ENCODE measurements around the gene GOLGA6L26.
"Not testable (repeated sequence)": the region's sequence is repeated elsewhere in the genome, so short reads cannot be mapped to it uniquely, and the experiment has no call there.

The GOLGA6L26 gene

GRCh38 chr15:23364261-23364660, 30.3 kb upstream of the GOLGA6L26 start:
- not testable (repeated sequence) for H3K4me3 ChIP-seq (ENCODE audit: extremely low read depth, insufficient read depth, low read length, poor library complexity, severe bottlenecking); H3K36me3 ChIP-seq (ENCODE audit: control insufficient read depth, insufficient read depth, low read length); H3K4me1 ChIP-seq (ENCODE audit: control insufficient read depth, insufficient read depth, low read length, poor library complexity, severe bottlenecking); H3K27ac ChIP-seq (ENCODE audit: low read depth, low read length, severe bottlenecking); H3K9me3 ChIP-seq (ENCODE audit: control insufficient read depth, low read length)
- no CpG with 5 or more reads among the region's 9 CpGs for WGBS, 2 experiments (ENCODE audit: insufficient coverage in 2 of 2)

GRCh38 chr15:23362622-23363021, 28.6 kb upstream of the GOLGA6L26 start:
- H3K4me3 ChIP-seq (ENCODE audit: extremely low read depth, insufficient read depth, low read length, poor library complexity, severe bottlenecking); H3K4me1 ChIP-seq (ENCODE audit: control insufficient read depth, insufficient read depth, low read length, poor library complexity, severe bottlenecking); H3K36me3 ChIP-seq (ENCODE audit: control insufficient read depth, insufficient read depth, low read length); H3K27ac ChIP-seq (ENCODE audit: low read depth, low read length, severe bottlenecking); H3K9me3 ChIP-seq (ENCODE audit: control insufficient read depth, low read length): not testable (repeated sequence)
- WGBS, 2 experiments (ENCODE audit: insufficient coverage in 2 of 2) = no CpG with 5 or more reads among the region's 5 CpGs

- not testable (repeated sequence) for H3K9me3 ChIP-seq (ENCODE audit: control insufficient read depth, low read length); H3K4me3 ChIP-seq (ENCODE audit: extremely low read depth, insufficient read depth, low read length, poor library complexity, severe bottlenecking); H3K4me1 ChIP-seq (ENCODE audit: control insufficient read depth, insufficient read depth, low read length, poor library complexity, severe bottlenecking); H3K36me3 ChIP-seq (ENCODE audit: control insufficient read depth, insufficient read depth, low read length); H3K27ac ChIP-seq (ENCODE audit: low read depth, low read length, severe bottlenecking)
- WGBS, 2 experiments (ENCODE audit: insufficient coverage in 2 of 2) = no CpG with 5 or more reads among the region's 8 CpGs
Observed at GRCh38 chr15:23354448-23354847, 20.5 kb upstream of the GOLGA6L26 start, which contains the start of gene GOLGA8S. TSS of gene GOLGA8S (plus strand) at chr15:23354748. CDS start at chr15:23354810, 62 bp downstream.

GRCh38 chr15:23311233-23311632, 22.8 kb downstream of the GOLGA6L26 start:
- not testable (repeated sequence) for H3K9me3 ChIP-seq (ENCODE audit: control insufficient read depth, low read length); H3K27ac ChIP-seq (ENCODE audit: low read depth, low read length, severe bottlenecking); H3K4me3 ChIP-seq (ENCODE audit: extremely low read depth, insufficient read depth, low read length, poor library complexity, severe bottlenecking); H3K4me1 ChIP-seq (ENCODE audit: control insufficient read depth, insufficient read depth, low read length, poor library complexity, severe bottlenecking)
- WGBS, 2 experiments (ENCODE audit: insufficient coverage in 2 of 2) = 93 to 96% methylated on average over 9 to 12 of the region's 13 CpGs
- peaks cover 39% of the 10 kb centered on the region for H3K36me3 ChIP-seq (ENCODE audit: control insufficient read depth, insufficient read depth, low read length)

- H3K36me3 ChIP-seq (ENCODE audit: control insufficient read depth, insufficient read depth, low read length) = peaks cover 40% of the 10 kb centered on the region
- not testable (repeated sequence) for H3K4me1 ChIP-seq (ENCODE audit: control insufficient read depth, insufficient read depth, low read length, poor library complexity, severe bottlenecking); H3K27ac ChIP-seq (ENCODE audit: low read depth, low read length, severe bottlenecking); H3K9me3 ChIP-seq (ENCODE audit: control insufficient read depth, low read length); H3K4me3 ChIP-seq (ENCODE audit: extremely low read depth, insufficient read depth, low read length, poor library complexity, severe bottlenecking)
- 81 to 91% methylated on average over 7 of the region's 7 CpGs for WGBS, 2 experiments (ENCODE audit: insufficient coverage in 2 of 2)
Observed at GRCh38 chr15:23305921-23306320, 28.1 kb downstream of the GOLGA6L26 start.

- H3K36me3 ChIP-seq (ENCODE audit: control insufficient read depth, insufficient read depth, low read length) = peaks cover 31% of the 10 kb centered on the region
- not testable (repeated sequence) for H3K4me1 ChIP-seq (ENCODE audit: control insufficient read depth, insufficient read depth, low read length, poor library complexity, severe bottlenecking); H3K27ac ChIP-seq (ENCODE audit: low read depth, low read length, severe bottlenecking); H3K9me3 ChIP-seq (ENCODE audit: control insufficient read depth, low read length)
- 67 to 75% methylated on average over 1 to 2 of the region's 4 CpGs for WGBS, 2 experiments (ENCODE audit: insufficient coverage in 2 of 2)
- H3K4me3 ChIP-seq (ENCODE audit: extremely low read depth, insufficient read depth, low read length, poor library complexity, severe bottlenecking) = peak overlapping the region; percentile 35
Observed at GRCh38 chr15:23304805-23305204, 29.2 kb downstream of the GOLGA6L26 start.

- WGBS, 2 experiments (ENCODE audit: insufficient coverage in 2 of 2) = 15 to 21% methylated on average over 4 to 5 of the region's 7 CpGs
- H3K27ac ChIP-seq (ENCODE audit: low read depth, low read length, severe bottlenecking); H3K9me3 ChIP-seq (ENCODE audit: control insufficient read depth, low read length); H3K4me1 ChIP-seq (ENCODE audit: control insufficient read depth, insufficient read depth, low read length, poor library complexity, severe bottlenecking): not testable (repeated sequence)
- Histone ChIP-seq H3K4me3 (ENCODE audit: extremely low read depth, insufficient read depth, low read length, poor library complexity, severe bottlenecking) (peak overlapping the region; percentile 35), H3K36me3 (ENCODE audit: control insufficient read depth, insufficient read depth, low read length) (peaks cover 26% of the 10 kb centered on the region)
Observed at GRCh38 chr15:23304267-23304666, 29.7 kb downstream of the GOLGA6L26 start.

GRCh38 chr15:23303654-23304053, 30.3 kb downstream of the GOLGA6L26 start:
- not testable (repeated sequence) for H3K9me3 ChIP-seq (ENCODE audit: control insufficient read depth, low read length); H3K27ac ChIP-seq (ENCODE audit: low read depth, low read length, severe bottlenecking); H3K4me1 ChIP-seq (ENCODE audit: control insufficient read depth, insufficient read depth, low read length, poor library complexity, severe bottlenecking)
- H3K36me3 ChIP-seq (ENCODE audit: control insufficient read depth, insufficient read depth, low read length) = peaks cover 20% of the 10 kb centered on the region
- peak overlapping the region; percentile 35 for H3K4me3 ChIP-seq (ENCODE audit: extremely low read depth, insufficient read depth, low read length, poor library complexity, severe bottlenecking)
- 9 to 11% methylated on average over 13 of the region's 55 CpGs for WGBS, 2 experiments (ENCODE audit: insufficient coverage in 2 of 2)

GRCh38 chr15:23303246-23303645, 30.8 kb downstream of the GOLGA6L26 start:
- H3K4me3 ChIP-seq (ENCODE audit: extremely low read depth, insufficient read depth, low read length, poor library complexity, severe bottlenecking) = peak overlapping the region; percentile 5
- H3K36me3 ChIP-seq (ENCODE audit: control insufficient read depth, insufficient read depth, low read length) = peaks cover 17% of the 10 kb centered on the region
- not testable (repeated sequence) for H3K27ac ChIP-seq (ENCODE audit: low read depth, low read length, severe bottlenecking); H3K9me3 ChIP-seq (ENCODE audit: control insufficient read depth, low read length); H3K4me1 ChIP-seq (ENCODE audit: control insufficient read depth, insufficient read depth, low read length, poor library complexity, severe bottlenecking)
- WGBS, 2 experiments (ENCODE audit: insufficient coverage in 2 of 2) = no CpG with 5 or more reads among the region's 33 CpGs

Data from mesodermal cell (in vitro differentiated cells).